Endothelial cell of umbilical vein (primary cell): ENCODE measurements around the gene TRANK1. TPM values are rescaled to one million over a fixed set of nuclear protein-coding genes. Genes with fewer than 3 reads are reported as not detected.

ENCODE experiments used
- BruUV-seq: library from RNA; stranded (reverse); fragments of 400-500 nt; replicated peaks from 2 replicates; lab custom pipeline; 2021; lab: Mats Ljungman, UMichigan
- CTCF ChIA-PET: fragments of 300-600, 350-600 bp; sonication (Branson Sonifier 250); formaldehyde crosslinking; loops from one replicate; lab custom pipeline; 2021; ENCODE audit warnings: antibody characterized with exemption, inconsistent platforms; lab: Charles Lee
- POLR2A ChIA-PET: fragments of 300-600, 350-600 bp; sonication (Branson Sonifier 250); formaldehyde crosslinking; loops from one replicate; lab custom pipeline; 2021; ENCODE audit warnings: antibody characterized with exemption, inconsistent platforms; lab: Charles Lee
- DNase-seq: peaks from one replicate; pipeline ENCODE4 v3.0.0-alpha.2; 2011; ENCODE audit warnings: low read depth, low spot score
- FAIRE-seq: peaks from 2 replicates; lab custom pipeline; 2011; peaks lifted over from hg19 to GRCh38; lab: Jason Lieb, UNC
- H2AFZ ChIP-seq: 2 replicates; pipeline ENCODE4 v1.6.0; 2012; ENCODE audit warnings: low read depth, low read length, control low read depth, inconsistent platforms
- H3K27ac ChIP-seq: 2 replicates; pipeline ENCODE4 v1.5.1; 2011; ENCODE audit warnings: low read depth, mild to moderate bottlenecking, control low read depth, low read length, moderate library complexity; ENCODE audit not compliant: insufficient read depth
- H3K27me3 ChIP-seq, 2 experiments: 2 replicates each; pipeline versions ENCODE4 v1.6.0 to v1.6.1; 2011; ENCODE audit warnings: low read length in 2 of 2, mixed read lengths in 1 of 2; ENCODE audit not compliant: control insufficient read depth in 2 of 2, insufficient read depth in 2 of 2
- H3K36me3 ChIP-seq, 2 experiments: 2 replicates in 1 of 2; 3 replicates in 1 of 2; pipeline ENCODE4 v1.5.1; 2011; ENCODE audit warnings: low read length in 2 of 2, mild to moderate bottlenecking in 1 of 2, moderate library complexity in 1 of 2; ENCODE audit not compliant: control insufficient read depth in 2 of 2, insufficient read depth in 2 of 2; ENCODE audit errors: extremely low read depth in 1 of 2
- H3K4me1 ChIP-seq: 3 replicates; pipeline ENCODE4 v1.5.1; 2011; ENCODE audit warnings: mild to moderate bottlenecking, low read length; ENCODE audit not compliant: control insufficient read depth, insufficient read depth; ENCODE audit errors: extremely low read depth
- H3K4me2 ChIP-seq: 2 replicates; pipeline ENCODE4 v1.6.1; 2011; ENCODE audit warnings: low read length, control low read depth, mixed read lengths; ENCODE audit not compliant: insufficient read depth
- H3K4me3 ChIP-seq, 3 experiments: fragments of 200-600 bp in 1 of 3; sonication (generic), shearing (Covaris generic) in 1 of 3; replicated peaks in 1 of 3; 2 replicates each; pipeline ENCODE4 v1.5.1; 2011 to 2016; ENCODE audit warnings: control low read depth in 3 of 3, low read length in 3 of 3, mild to moderate bottlenecking in 2 of 3, inconsistent platforms in 1 of 3, low read depth in 1 of 3, moderate library complexity in 1 of 3; ENCODE audit not compliant: insufficient read depth in 1 of 3
- H3K79me2 ChIP-seq: 2 replicates; pipeline ENCODE4 v1.6.0; 2012; ENCODE audit warnings: low read length, inconsistent platforms; ENCODE audit not compliant: control insufficient read depth, insufficient read depth
- H3K9ac ChIP-seq: replicated peaks from 2 replicates; pipeline ENCODE3; 2011; ENCODE audit warnings: low read length, control low read depth; ENCODE audit not compliant: insufficient read depth; ENCODE audit errors: extremely low read depth
- H3K9me1 ChIP-seq: replicated peaks from 3 replicates; pipeline ENCODE4 v1.6.0; 2011; ENCODE audit warnings: mild to moderate bottlenecking, low read length; ENCODE audit not compliant: control insufficient read depth, insufficient read depth; ENCODE audit errors: extremely low read depth
- H3K9me3 ChIP-seq: replicated peaks from 2 replicates; pipeline ENCODE4 v1.5.1; 2012; ENCODE audit warnings: low read length, inconsistent platforms; ENCODE audit not compliant: control insufficient read depth, insufficient read depth
- H4K20me1 ChIP-seq: replicated peaks from 2 replicates; pipeline ENCODE3; 2011; ENCODE audit warnings: mild to moderate bottlenecking, low read length; ENCODE audit not compliant: control insufficient read depth, insufficient read depth; ENCODE audit errors: extremely low read depth
- CTCF ChIP-seq, 2 donors: IDR thresholded peaks; 1 replicate in 1 of 2; 2 replicates in 1 of 2; pipeline ENCODE4 v1.5.1; 2011; ENCODE audit warnings: low read length in 2 of 2, mild to moderate bottlenecking in 2 of 2, moderate library complexity in 2 of 2, control low read depth in 1 of 2, inconsistent platforms in 1 of 2, low read depth in 1 of 2; ENCODE audit not compliant: insufficient read depth in 1 of 2; ENCODE audit errors: extremely low read depth in 1 of 2
- EZH2 ChIP-seq: IDR thresholded peaks from 2 replicates; pipeline ENCODE4 v1.6.1; 2012; ENCODE audit warnings: borderline replicate concordance, low read depth, mild to moderate bottlenecking, moderate library complexity, low read length, inconsistent platforms; ENCODE audit not compliant: severe bottlenecking
- FOS ChIP-seq: IDR thresholded peaks from 2 replicates; pipeline ENCODE4 v1.6.1; 2011; ENCODE audit warnings: mild to moderate bottlenecking, low read length, moderate library complexity, borderline replicate concordance; ENCODE audit not compliant: insufficient read depth
- GATA2 ChIP-seq: IDR thresholded peaks from 2 replicates; pipeline ENCODE4 v1.7.0; 2011; ENCODE audit warnings: low read depth, mild to moderate bottlenecking, moderate library complexity, mixed read lengths, low read length; ENCODE audit not compliant: insufficient read length, insufficient read depth
- JUN ChIP-seq: IDR thresholded peaks from 2 replicates; pipeline ENCODE4 v1.6.1; 2011; ENCODE audit warnings: borderline replicate concordance, low read depth; ENCODE audit not compliant: insufficient read length, insufficient read depth
- MAX ChIP-seq: IDR thresholded peaks from 2 replicates; pipeline ENCODE4 v1.6.1; 2011; ENCODE audit not compliant: insufficient read depth, insufficient read length
- MYC ChIP-seq: IDR thresholded peaks from one replicate; pipeline ENCODE4 v1.6.1; 2011; ENCODE audit warnings: mild to moderate bottlenecking, low read depth, low read length
- POLR2A ChIP-seq: IDR thresholded peaks from 2 replicates; pipeline ENCODE4 v1.6.1; 2012; ENCODE audit warnings: low read depth, mild to moderate bottlenecking, control low read depth, low read length
- POLR2AphosphoS5 ChIP-seq: IDR thresholded peaks from 2 replicates; pipeline ENCODE4 v1.6.1; 2012; ENCODE audit warnings: low read depth, mild to moderate bottlenecking, control low read depth, low read length, moderate library complexity; ENCODE audit not compliant: insufficient read depth
- dilution Hi-C: fragments of 300-500 bp; cut with MboI; formaldehyde crosslinking; loops from one replicate; pipeline ENCODE4 v1.15.0; 2019; ENCODE audit warnings: low sequenced_read_pairs; ENCODE audit not compliant: extremely low pct_ligation_motif_present
- intact Hi-C: fragments of 100-400 bp; cut with micrococcal nuclease; formaldehyde crosslinking; loops from one replicate; pipeline ENCODE4 v1.10.0; 2022
- polyA plus RNA-seq, 4 experiments: library from polyadenylated mRNA; depleted of rRNA in 3 of 4; stranded (reverse) in 3 of 4; unstranded in 1 of 4; fragments of >200 nt; gene quantifications; 2 replicates each; pipeline versions ENCODE4 v1.2.1 to v1.2.3, GENCODE V29; 2011 to 2012; ENCODE audit warnings: missing spikeins in 1 of 4
- total RNA-seq: library from RNA; stranded (reverse); gene quantifications from 2 replicates; pipeline ENCODE4 v1.2.3, GENCODE V29; 2021

Gene TRANK1
- total and polyA plus RNA-seq, 2 donors (not counting 3 experiments of a cell fraction or from before 2014, with no cell fraction given): 4.6 to 14.4 TPM

GRCh38 chr3:36786921-36787890, 157.6 kb downstream of the TRANK1 start:
- Histone ChIP-seq H3K27ac (no peak overlapping the region), H3K4me1 (no peaks in the 10 kb centered on the region), H3K27me3 (peaks cover 0 to 6% of the 10 kb centered on the region in 2 experiments), H3K4me3 (no peak overlapping the region), H3K9ac (no peak overlapping the region), H3K9me3 (no peaks in the 10 kb centered on the region), H3K9me1 (no peaks in the 10 kb centered on the region), H3K4me2 (no peak overlapping the region), H2AFZ (no peak overlapping the region), H3K36me3 (no peaks in the 10 kb centered on the region), H3K79me2 (no peaks in the 10 kb centered on the region), H4K20me1 (no peaks in the 10 kb centered on the region)
- DNase-seq: no peak
- FAIRE-seq: no peak
- CTCF ChIA-PET: interaction anchor here (1.2 to 1.8 kb wide), 2 partner anchors 82 to 171 kb away, joined by 3 to 7 read pairs; no protein-coding TSS in a partner anchor
- BruUV-seq: no TSS peak
- intact Hi-C loops: no loop called here
- POLR2A ChIA-PET: no interaction called here
- dilution Hi-C loops: no loop called here
- TF ChIP-seq JUN: no peak
- TF ChIP-seq MAX: no peak
- TF ChIP-seq FOS: no peak
- no peak for TF ChIP-seq MYC
- TF ChIP-seq POLR2AphosphoS5: no peak
- no peak for TF ChIP-seq CTCF (IDR thresholded peaks at IDR 0.05; ENCODE audit: extremely low read depth in 1 of 2, insufficient read depth in 1 of 2, low read depth in 1 of 2, low read length in 2 of 2)
- no peak for TF ChIP-seq POLR2A
- no peak for TF ChIP-seq GATA2
- no peak for TF ChIP-seq EZH2
